IMR-90 (cell line): Measurements from ENCODE around the gene MOCOS. TPM values are rescaled to one million over a fixed set of nuclear protein-coding genes. Genes with fewer than 3 reads are reported as not detected.
A peak's percentile ranks its signal among the peaks of the same experiment; 100 is the strongest.

Experiments used
- ATAC-seq: fragments of 200-7000 bp; cut with Tn5 transposase; 2 replicates; pipeline ENCODE4 v1.9.1; 2020; ENCODE audit warnings: low read depth, mild to moderate bottlenecking, moderate library complexity
- BruUV-seq: library from RNA; stranded (reverse); fragments of 400-500 nt; replicated peaks from 2 replicates; lab custom pipeline; 2021; lab: Mats Ljungman, UMichigan
- CTCF ChIA-PET: fragments of 300-600 bp; formaldehyde crosslinking; extraction: SDS; loops from one replicate; lab custom pipeline; 2021; ENCODE audit warnings: antibody characterized with exemption; lab: Yijun Ruan, JAX
- POLR2A ChIA-PET: fragments of 300-600 bp; sonication (Branson Sonifier 250); formaldehyde crosslinking; loops from one replicate; lab custom pipeline; 2022; ENCODE audit warnings: antibody characterized with exemption; ENCODE audit not compliant: unreplicated experiment; lab: Charles Lee
- DNase-seq: peaks from one replicate; pipeline ENCODE4 v3.0.0; 2013
- H2AFZ ChIP-seq: replicated peaks from 2 replicates; pipeline ENCODE3; 2013; ENCODE audit warnings: low read length, mild to moderate bottlenecking; ENCODE audit not compliant: poor library complexity
- H2AK5ac ChIP-seq: 2 replicates; pipeline ENCODE4 v1.6.1; 2013; ENCODE audit warnings: low read depth, low read length, inconsistent platforms
- H2AK9ac ChIP-seq: replicated peaks from 2 replicates; pipeline ENCODE3; 2013; ENCODE audit warnings: mild to moderate bottlenecking, low read depth, low read length, moderate library complexity; ENCODE audit not compliant: poor library complexity
- H2BK120ac ChIP-seq: 2 replicates; pipeline ENCODE4 v1.6.1; 2013; ENCODE audit warnings: low read depth, low read length, inconsistent platforms
- H2BK15ac ChIP-seq: 3 replicates; pipeline ENCODE4 v1.6.1; 2013; ENCODE audit warnings: low read depth, low read length, inconsistent platforms
- H2BK20ac ChIP-seq: 2 replicates; pipeline ENCODE4 v1.6.1; 2013; ENCODE audit warnings: low read depth, mild to moderate bottlenecking, inconsistent platforms, low read length, moderate library complexity
- H2BK5ac ChIP-seq: 2 replicates; pipeline ENCODE4 v1.6.1; 2013; ENCODE audit warnings: mild to moderate bottlenecking, low read depth, low read length, inconsistent platforms; ENCODE audit not compliant: poor library complexity, severe bottlenecking
- H3K14ac ChIP-seq: replicated peaks from 2 replicates; pipeline ENCODE4 v1.6.1; 2013; ENCODE audit warnings: low read depth, low read length, inconsistent platforms
- H3K18ac ChIP-seq: 2 replicates; pipeline ENCODE4 v1.6.1; 2013; ENCODE audit warnings: low read depth, low read length, control low read depth
- H3K23ac ChIP-seq: 2 replicates; pipeline ENCODE4 v1.6.1; 2013; ENCODE audit warnings: low read depth, low read length, inconsistent platforms
- H3K27ac ChIP-seq: 2 replicates; pipeline ENCODE4 v1.5.1; 2013; ENCODE audit warnings: mild to moderate bottlenecking, control low read depth, low read length; ENCODE audit not compliant: insufficient read depth
- H3K27me3 ChIP-seq: 2 replicates; pipeline ENCODE4 v1.6.1; 2013; ENCODE audit warnings: low read length; ENCODE audit not compliant: control insufficient read depth, insufficient read depth
- H3K36me3 ChIP-seq: 2 replicates; pipeline ENCODE4 v1.6.1; 2013; ENCODE audit warnings: low read length, mixed read lengths; ENCODE audit not compliant: control insufficient read depth, insufficient read depth
- H3K4ac ChIP-seq: 2 replicates; pipeline ENCODE4 v1.6.1; 2013; ENCODE audit warnings: low read depth, low read length, inconsistent platforms
- H3K4me1 ChIP-seq: 2 replicates; pipeline ENCODE4 v1.6.1; 2013; ENCODE audit warnings: low read length, mixed read lengths; ENCODE audit not compliant: control insufficient read depth, insufficient read depth
- H3K4me2 ChIP-seq: 2 replicates; pipeline ENCODE4 v1.6.1; 2013; ENCODE audit warnings: low read depth, mild to moderate bottlenecking, control low read depth, low read length, moderate library complexity
- H3K4me3 ChIP-seq: 2 replicates; pipeline ENCODE4 v1.5.1; 2013; ENCODE audit warnings: low read depth, mild to moderate bottlenecking, control low read depth, low read length, moderate library complexity; ENCODE audit not compliant: insufficient read depth
- H3K56ac ChIP-seq: 2 replicates; pipeline ENCODE4 v1.6.1; 2013; ENCODE audit warnings: low read length, inconsistent platforms; ENCODE audit not compliant: insufficient read depth; ENCODE audit errors: extremely low read depth
- H3K79me1 ChIP-seq, 2 experiments: 2 replicates each; pipeline ENCODE4 v1.6.1; 2013; ENCODE audit warnings: low read length in 2 of 2, inconsistent platforms in 1 of 2, low read depth in 1 of 2
- H3K9ac ChIP-seq: 2 replicates; pipeline ENCODE4 v1.6.1; 2013; ENCODE audit warnings: low read depth, low read length, control low read depth
- H3K9me1 ChIP-seq: 2 replicates; pipeline ENCODE4 v1.6.1; 2013; ENCODE audit warnings: low read length, inconsistent platforms; ENCODE audit not compliant: insufficient read depth
- H3K9me3 ChIP-seq: 2 replicates; pipeline ENCODE4 v1.6.1; 2013; ENCODE audit warnings: low read length; ENCODE audit not compliant: control insufficient read depth, insufficient read depth
- H4K20me1 ChIP-seq: 2 replicates; pipeline ENCODE4 v1.6.1; 2013; ENCODE audit warnings: low read length, inconsistent platforms; ENCODE audit not compliant: insufficient read depth
- H4K5ac ChIP-seq: 2 replicates; pipeline ENCODE4 v1.6.1; 2013; ENCODE audit warnings: mild to moderate bottlenecking, low read depth, low read length, control low read depth
- H4K8ac ChIP-seq, 2 experiments: 2 replicates each; pipeline ENCODE4 v1.6.1; 2013; ENCODE audit warnings: low read depth in 2 of 2, low read length in 2 of 2, control low read depth in 1 of 2, inconsistent platforms in 1 of 2
- H4K91ac ChIP-seq: 2 replicates; pipeline ENCODE4 v1.6.1; 2013; ENCODE audit warnings: low read depth, low read length, inconsistent platforms; ENCODE audit not compliant: insufficient read depth
- BHLHE40 ChIP-seq: fragments of 150-350 bp; IDR thresholded peaks from 2 replicates; pipeline ENCODE4 v1.6.1; 2016; ENCODE audit warnings: mild to moderate bottlenecking, low read depth, low read length
- CEBPB ChIP-seq: IDR thresholded peaks from 2 replicates; pipeline ENCODE4 v1.6.1; 2012; ENCODE audit warnings: low read depth, low read length, improper control_type of control experiment
- CHD1 ChIP-seq: IDR thresholded peaks from 2 replicates; pipeline ENCODE4 v1.6.1; 2012; ENCODE audit warnings: low read depth, low read length, improper control_type of control experiment
- FOS ChIP-seq: fragments of 150-350 bp; IDR thresholded peaks from 2 replicates; pipeline ENCODE4 v1.6.1; 2016; ENCODE audit warnings: low read depth, low read length
- MAFK ChIP-seq: IDR thresholded peaks from 2 replicates; pipeline ENCODE4 v1.6.1; 2012; ENCODE audit warnings: low read depth, low read length, improper control_type of control experiment
- MAZ ChIP-seq: IDR thresholded peaks from 2 replicates; pipeline ENCODE4 v1.6.1; 2012; ENCODE audit warnings: low read depth, mild to moderate bottlenecking, low read length, improper control_type of control experiment, moderate library complexity, borderline replicate concordance
- MXI1 ChIP-seq: IDR thresholded peaks from 2 replicates; pipeline ENCODE4 v1.6.1; 2012; ENCODE audit warnings: low read depth, mild to moderate bottlenecking, low read length, moderate library complexity, borderline replicate concordance
- NFE2L2 ChIP-seq: fragments of 150-350 bp; IDR thresholded peaks from 2 replicates; pipeline ENCODE4 v1.6.1; 2016; ENCODE audit warnings: low read depth, mild to moderate bottlenecking, low read length
- POLR2A ChIP-seq: IDR thresholded peaks from 2 replicates; pipeline ENCODE4 v1.6.1; 2012; ENCODE audit warnings: mild to moderate bottlenecking, low read depth, low read length
- RAD21 ChIP-seq: IDR thresholded peaks from 2 replicates; pipeline ENCODE4 v1.6.1; 2012; ENCODE audit warnings: low read length, improper control_type of control experiment
- RCOR1 ChIP-seq: IDR thresholded peaks from 2 replicates; pipeline ENCODE4 v1.6.1; 2012; ENCODE audit warnings: mild to moderate bottlenecking, low read length, improper control_type of control experiment; ENCODE audit not compliant: insufficient replicate concordance
- RFX5 ChIP-seq: IDR thresholded peaks from 2 replicates; pipeline ENCODE4 v1.8.0; 2012; ENCODE audit warnings: low read depth, mild to moderate bottlenecking, low read length, moderate library complexity
- SMC3 ChIP-seq: fragments of 150-350 bp; IDR thresholded peaks from 2 replicates; pipeline ENCODE4 v1.6.1; 2016; ENCODE audit warnings: low read depth, mild to moderate bottlenecking, antibody characterized with exemption, low read length, moderate library complexity
- WGBS, 2 experiments: methylation state at CpG; one replicate each; pipeline versions ENCODE4 v1.1.5 to v1.1.7; 2013; ENCODE audit warnings: missing lambda C conversion rate in 2 of 2; ENCODE audit not compliant: insufficient read length in 1 of 2; ENCODE audit errors: extremely low coverage in 2 of 2; 5-methylcytosine and 5-hydroxymethylcytosine counted together
- dilution Hi-C: fragments of 300-500 bp; cut with HindIII; formaldehyde crosslinking; loops from one replicate; pipeline ENCODE4 v1.14.3; 2018; ENCODE audit warnings: low sequenced_read_pairs; ENCODE audit not compliant: unreplicated experiment
- in situ Hi-C: fragments of 300-500 bp; cut with MboI; formaldehyde crosslinking; loops from 3 replicates; pipeline ENCODE4 v1.14.3; 2019; ENCODE audit warnings: low sequenced_read_pairs, inconsistent platforms, mixed read lengths
- intact Hi-C: fragments of 100-400 bp; cut with micrococcal nuclease; formaldehyde crosslinking; loops from 2 replicates; pipeline ENCODE4 v1.10.0; 2022
- polyA plus RNA-seq, 3 experiments: library from polyadenylated mRNA; depleted of rRNA; stranded (reverse); fragments of >200 nt; gene quantifications; 2 replicates each; pipeline ENCODE4 v1.2.3, GENCODE V29; 2012; ENCODE audit warnings: low replicate concordance in 1 of 3
- total RNA-seq: library from RNA; depleted of rRNA; stranded (reverse); fragments of >200 nt; gene quantifications from 2 replicates; pipeline ENCODE4 v1.2.3, GENCODE V29; 2012
- TF ChIP-seq, protein P1 (sequence below): fragments of 150-350 bp; IDR thresholded peaks from 2 replicates; pipeline ENCODE4 v1.6.1; 2017; ENCODE audit warnings: mild to moderate bottlenecking, antibody characterized with exemption, low read length, low read depth
- TF ChIP-seq, protein P2 (sequence below): fragments of 150-350 bp; IDR thresholded peaks from 2 replicates; pipeline ENCODE4 v1.6.1; 2016; ENCODE audit warnings: low read depth, mild to moderate bottlenecking, low read length, moderate library complexity, borderline replicate concordance
- TF ChIP-seq, protein P3 (sequence below): conservative IDR thresholded peaks from 2 replicates; pipeline ENCODE4 v1.5.1; 2012; ENCODE audit warnings: mild to moderate bottlenecking, low read depth, low read length, improper control_type of control experiment

Gene MOCOS
- total and polyA plus RNA-seq, 2 of the 4 experiments (the other 2 are of a cell fraction): 1.1 to 2.2 TPM

- peaks cover 13 to 35% of the 10 kb centered on the region in 2 experiments; a peak in 3 of 4 replicates for H3K79me1 ChIP-seq
- no peak overlapping the region for H2BK5ac ChIP-seq
- H3K56ac ChIP-seq: no peak overlapping the region
- peaks cover 11% of the 10 kb centered on the region for H3K4me1 ChIP-seq
- H3K36me3 ChIP-seq: no peaks in the 10 kb centered on the region
- TF ChIP-seq CHD1 (no peak), BHLHE40 (no peak), POLR2A (no peak), RFX5 (no peak), RCOR1 (no peak), MAFK (no peak), MXI1 (no peak), FOS (no peak), CEBPB (no peak), NFE2L2 (no peak), SMC3 (no peak), RAD21 (no peak), MAZ (no peak)
- TF ChIP-seq, protein P1, sequence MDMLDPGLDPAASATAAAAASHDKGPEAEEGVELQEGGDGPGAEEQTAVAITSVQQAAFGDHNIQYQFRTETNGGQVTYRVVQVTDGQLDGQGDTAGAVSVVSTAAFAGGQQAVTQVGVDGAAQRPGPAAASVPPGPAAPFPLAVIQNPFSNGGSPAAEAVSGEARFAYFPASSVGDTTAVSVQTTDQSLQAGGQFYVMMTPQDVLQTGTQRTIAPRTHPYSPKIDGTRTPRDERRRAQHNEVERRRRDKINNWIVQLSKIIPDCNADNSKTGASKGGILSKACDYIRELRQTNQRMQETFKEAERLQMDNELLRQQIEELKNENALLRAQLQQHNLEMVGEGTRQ: no peak
- TF ChIP-seq, protein P2, sequence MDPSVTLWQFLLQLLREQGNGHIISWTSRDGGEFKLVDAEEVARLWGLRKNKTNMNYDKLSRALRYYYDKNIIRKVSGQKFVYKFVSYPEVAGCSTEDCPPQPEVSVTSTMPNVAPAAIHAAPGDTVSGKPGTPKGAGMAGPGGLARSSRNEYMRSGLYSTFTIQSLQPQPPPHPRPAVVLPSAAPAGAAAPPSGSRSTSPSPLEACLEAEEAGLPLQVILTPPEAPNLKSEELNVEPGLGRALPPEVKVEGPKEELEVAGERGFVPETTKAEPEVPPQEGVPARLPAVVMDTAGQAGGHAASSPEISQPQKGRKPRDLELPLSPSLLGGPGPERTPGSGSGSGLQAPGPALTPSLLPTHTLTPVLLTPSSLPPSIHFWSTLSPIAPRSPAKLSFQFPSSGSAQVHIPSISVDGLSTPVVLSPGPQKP: no peak
- TF ChIP-seq, protein P3, sequence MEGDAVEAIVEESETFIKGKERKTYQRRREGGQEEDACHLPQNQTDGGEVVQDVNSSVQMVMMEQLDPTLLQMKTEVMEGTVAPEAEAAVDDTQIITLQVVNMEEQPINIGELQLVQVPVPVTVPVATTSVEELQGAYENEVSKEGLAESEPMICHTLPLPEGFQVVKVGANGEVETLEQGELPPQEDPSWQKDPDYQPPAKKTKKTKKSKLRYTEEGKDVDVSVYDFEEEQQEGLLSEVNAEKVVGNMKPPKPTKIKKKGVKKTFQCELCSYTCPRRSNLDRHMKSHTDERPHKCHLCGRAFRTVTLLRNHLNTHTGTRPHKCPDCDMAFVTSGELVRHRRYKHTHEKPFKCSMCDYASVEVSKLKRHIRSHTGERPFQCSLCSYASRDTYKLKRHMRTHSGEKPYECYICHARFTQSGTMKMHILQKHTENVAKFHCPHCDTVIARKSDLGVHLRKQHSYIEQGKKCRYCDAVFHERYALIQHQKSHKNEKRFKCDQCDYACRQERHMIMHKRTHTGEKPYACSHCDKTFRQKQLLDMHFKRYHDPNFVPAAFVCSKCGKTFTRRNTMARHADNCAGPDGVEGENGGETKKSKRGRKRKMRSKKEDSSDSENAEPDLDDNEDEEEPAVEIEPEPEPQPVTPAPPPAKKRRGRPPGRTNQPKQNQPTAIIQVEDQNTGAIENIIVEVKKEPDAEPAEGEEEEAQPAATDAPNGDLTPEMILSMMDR: no peak
- intact Hi-C loops: no loop called here
- no peak overlapping the region for H3K27ac ChIP-seq
- H3K23ac ChIP-seq: peak overlapping the region; percentile 34; the same call in 1 of the 2 replicates
- H2AFZ ChIP-seq: no peak overlapping the region
- WGBS, 2 experiments: no CpG with 5 or more reads among the region's 2 CpGs
- ATAC-seq: no peak
- 0 out of 2 replicates have a peak overlapping the region, but pooled peaks have one; percentile 35 for H3K14ac ChIP-seq
- H2BK20ac ChIP-seq: peak overlapping the region; percentile 34; the same call in 1 of the 2 replicates
- H3K27me3 ChIP-seq: no peaks in the 10 kb centered on the region
- in situ Hi-C loops: no loop called here
- no peak overlapping the region for H2AK5ac ChIP-seq
- H4K5ac ChIP-seq: no peak overlapping the region
- H3K4ac ChIP-seq: peak overlapping the region; percentile 48; the same call in 1 of the 2 replicates
- ChIA-PET CTCF (interaction anchor here (0.6 to 1.0 kb wide), 3 partner anchors 22 to 335 kb away, joined by 3 to 6 read pairs (median 3); no protein-coding TSS in a partner anchor), POLR2A (no interaction called here)
- no peak overlapping the region for H4K91ac ChIP-seq
- H3K9me3 ChIP-seq: no peaks in the 10 kb centered on the region
- no peak overlapping the region for H3K18ac ChIP-seq
- H4K20me1 ChIP-seq: no peaks in the 10 kb centered on the region
- H2BK120ac ChIP-seq: peak overlapping the region; percentile 45; the same call in 1 of the 2 replicates
- no peak overlapping the region for H2AK9ac ChIP-seq
- no TSS peak for BruUV-seq
- no peak overlapping the region for H3K4me3 ChIP-seq
- peaks cover 12% of the 10 kb centered on the region; the same call in 1 of the 2 replicates for H3K9me1 ChIP-seq
- dilution Hi-C loops: no loop called here
- no peak for DNase-seq
- H2BK15ac ChIP-seq: no peak overlapping the region; the same call in 1 of the 3 replicates
- H3K4me2 ChIP-seq: no peak overlapping the region
- H4K8ac ChIP-seq: peak overlapping the region in 1 of 2 experiments; percentile 67; a peak in 1 of 4 replicates
- no peak overlapping the region for H3K9ac ChIP-seq
Observed at GRCh38 chr18:36316246-36316645, 128.9 kb downstream of the MOCOS start.
